K562 (cell line): Measurements from ENCODE around the gene RAB43. TPM values are rescaled to one million over a fixed set of nuclear protein-coding genes. Genes with fewer than 3 reads are reported as not detected.

ENCODE experiments used
- AFF4 ChIP-seq: sonication (generic); formaldehyde crosslinking; IDR thresholded peaks from 2 replicates; pipeline ENCODE4 v1.8.0; 2023; ENCODE audit warnings: mild to moderate bottlenecking, missing genetic modification reagents
- ARNT ChIP-seq, 2 experiments: fragments of 450-650 bp; IDR thresholded peaks; 2 replicates each; pipeline ENCODE4 v1.6.1; 2016; ENCODE audit warnings: mild to moderate bottlenecking in 1 of 2
- BCLAF1 ChIP-seq, 2 experiments: fragments of 450-650 bp in 1 of 2; IDR thresholded peaks; 2 replicates each; pipeline ENCODE4 v1.6.1; 2011 to 2017; ENCODE audit warnings: low read depth in 2 of 2, antibody characterized with exemption in 1 of 2, borderline replicate concordance in 1 of 2, low read length in 1 of 2, mild to moderate bottlenecking in 1 of 2, mixed read lengths in 1 of 2; ENCODE audit not compliant: control insufficient read depth in 1 of 2
- BHLHE40 ChIP-seq: IDR thresholded peaks from 2 replicates; pipeline ENCODE4 v1.6.1; 2011; ENCODE audit warnings: low read length, improper control_type of control experiment
- DPF2 ChIP-seq: fragments of 450-650 bp; IDR thresholded peaks from 2 replicates; pipeline ENCODE4 v1.6.1; 2016
- ELK3 ChIP-seq: fragments of 450-650 bp; formaldehyde crosslinking; IDR thresholded peaks from 2 replicates; pipeline ENCODE4 v1.4.0; 2020; ENCODE audit warnings: mild to moderate bottlenecking
- GTF2A2 ChIP-seq: IDR thresholded peaks from 2 replicates; pipeline ENCODE4 v1.6.1; 2016; ENCODE audit warnings: mild to moderate bottlenecking, missing genetic modification characterization, missing compliant biosample characterization
- MXI1 ChIP-seq: IDR thresholded peaks from 2 replicates; pipeline ENCODE4 v1.6.1; 2011; ENCODE audit warnings: low read depth, mild to moderate bottlenecking, improper control_type of control experiment, low read length
- MYNN ChIP-seq, 2 experiments: sonication (generic); formaldehyde crosslinking in 1 of 2; IDR thresholded peaks; 2 replicates each; pipeline versions ENCODE4 v1.5.0 to v1.6.1; 2016 to 2020; ENCODE audit warnings: antibody characterized with exemption in 1 of 2, missing genetic modification reagents in 1 of 2
- NFATC3 ChIP-seq: fragments of 450-650 bp; IDR thresholded peaks from 2 replicates; pipeline ENCODE4 v1.6.1; 2017; ENCODE audit warnings: mild to moderate bottlenecking
- NR2C2 ChIP-seq, 2 experiments: fragments of 200-800 bp in 1 of 2; sonication (Bioruptor generic) in 1 of 2; sonication (generic) in 1 of 2; formaldehyde crosslinking in 1 of 2; IDR thresholded peaks; 2 replicates each; pipeline versions ENCODE4 v1.6.1 to v1.8.0; 2016 to 2022; ENCODE audit warnings: mild to moderate bottlenecking in 1 of 2, missing compliant biosample characterization in 1 of 2, missing genetic modification characterization in 1 of 2, missing genetic modification reagents in 1 of 2
- RBM34 ChIP-seq: fragments of 200-400 bp; formaldehyde crosslinking; IDR thresholded peaks from 2 replicates; pipeline ENCODE4 v1.6.1; 2018; ENCODE audit warnings: low read length, borderline replicate concordance; ENCODE audit not compliant: insufficient read depth
- SIN3A ChIP-seq, 2 experiments: fragments of 150-350 bp in 1 of 2; IDR thresholded peaks; 2 replicates each; pipeline ENCODE4 v1.6.1; 2011 to 2016; ENCODE audit warnings: borderline replicate concordance in 2 of 2, low read depth in 2 of 2, low read length in 2 of 2, mild to moderate bottlenecking in 2 of 2, moderate library complexity in 2 of 2; ENCODE audit not compliant: control insufficient read depth in 1 of 2
- SOX6 ChIP-seq: fragments of 450-650 bp; IDR thresholded peaks from 2 replicates; pipeline ENCODE4 v1.6.1; 2014; ENCODE audit warnings: mild to moderate bottlenecking
- TARDBP ChIP-seq: fragments of 450-650 bp; IDR thresholded peaks from 2 replicates; pipeline ENCODE4 v1.6.1; 2016
- ZNF347 ChIP-seq: fragments of 450-650 bp; formaldehyde crosslinking; IDR thresholded peaks from 2 replicates; pipeline ENCODE4 v1.4.0; 2020; ENCODE audit warnings: low read depth, mild to moderate bottlenecking, moderate library complexity
- ZNF561 ChIP-seq: fragments of 450-650 bp; formaldehyde crosslinking; conservative IDR thresholded peaks from 2 replicates; pipeline ENCODE4 v1.4.0; 2020; ENCODE audit warnings: mild to moderate bottlenecking, moderate library complexity
- polyA plus RNA-seq, 8 experiments: library from polyadenylated mRNA; depleted of rRNA in 4 of 8; stranded (reverse) in 5 of 8; unstranded in 3 of 8; fragments of >200 nt; fragmentation: Nextera tagmentation in 2 of 8; fragmentation: Illumina TruSeq in 1 of 8; extraction: Ambion mirVana in 2 of 8; extraction: Trizol in 1 of 8; gene quantifications; 2 replicates each; pipeline versions ENCODE4 v1.2.1 to v1.2.3, GENCODE V29; 2011 to 2014; ENCODE audit warnings: inconsistent platforms in 1 of 8, missing spikeins in 1 of 8
- total RNA-seq, 7 experiments: library from RNA; depleted of rRNA in 6 of 7; stranded (reverse); fragments of >200 nt in 6 of 7; fragmentation: Illumina TruSeq in 2 of 7; extraction: Trizol in 2 of 7; gene quantifications; 2 replicates each; pipeline versions ENCODE4 v1.2.1 to v1.2.3, GENCODE V29; 2011 to 2021; ENCODE audit warnings: low replicate concordance in 1 of 7

Gene RAB43
- total and polyA plus RNA-seq, 9 of the 15 experiments (the other 6 are each of a cell fraction or from before 2014, with no cell fraction given): 0.04 to 6.8 (median 1.7) TPM; not detected in 2

GRCh38 chr3:129160891-129161859, 39.6 kb upstream of the RAB43 start, which contains the start of gene ISY1 (continued):
- TF ChIP-seq AFF4 (CRISPR knock-in tag) (no peak), ZNF561 (no peak), SIN3A (IDR thresholded peaks at IDR 0.05; ENCODE audit: borderline replicate concordance in 2 of 2, control insufficient read depth in 1 of 2, low read depth in 2 of 2, low read length in 2 of 2) (peak; percentile 62 to 68; a peak in 2 of 4 replicates), ARNT (IDR thresholded peaks at IDR 0.05) (peak; percentile 58 to 84; a peak in 3 of 4 replicates), SOX6 (peak; percentile 31; the same call in 1 of the 2 replicates), NFATC3 (peak; percentile 81), BHLHE40 (no peak; the same call in 1 of the 2 replicates), BCLAF1 (IDR thresholded peaks at IDR 0.05; ENCODE audit: borderline replicate concordance in 1 of 2, control insufficient read depth in 1 of 2, low read depth in 2 of 2, low read length in 1 of 2) (0 out of 4 replicates have a peak, but pooled peaks of 1 of the 2 experiments have one; percentile 88), GTF2A2 (peak; percentile 53; the same call in 1 of the 2 replicates), ZNF347 (CRISPR knock-in tag) (no peak), ELK3 (CRISPR knock-in tag) (no peak), DPF2 (peak; percentile 24; the same call in 1 of the 2 replicates), TARDBP (0 out of 2 replicates have a peak, but pooled peaks have one; percentile 22), RBM34 (no peak), NR2C2 (CRISPR knock-in tag; IDR thresholded peaks at IDR 0.05) (peak; percentile 85), NR2C2 (tag; IDR thresholded peaks at IDR 0.05) (peak; percentile 98), MYNN (IDR thresholded peaks at IDR 0.05) (0 out of 2 replicates have a peak, but pooled peaks have one; percentile 53), MYNN (CRISPR knock-in tag; IDR thresholded peaks at IDR 0.05) (no peak), MXI1 (peak; percentile 18; the same call in 1 of the 2 replicates)
